ENCODE data around the gene SLC16A13.

The SLC16A13 gene

DNA sequence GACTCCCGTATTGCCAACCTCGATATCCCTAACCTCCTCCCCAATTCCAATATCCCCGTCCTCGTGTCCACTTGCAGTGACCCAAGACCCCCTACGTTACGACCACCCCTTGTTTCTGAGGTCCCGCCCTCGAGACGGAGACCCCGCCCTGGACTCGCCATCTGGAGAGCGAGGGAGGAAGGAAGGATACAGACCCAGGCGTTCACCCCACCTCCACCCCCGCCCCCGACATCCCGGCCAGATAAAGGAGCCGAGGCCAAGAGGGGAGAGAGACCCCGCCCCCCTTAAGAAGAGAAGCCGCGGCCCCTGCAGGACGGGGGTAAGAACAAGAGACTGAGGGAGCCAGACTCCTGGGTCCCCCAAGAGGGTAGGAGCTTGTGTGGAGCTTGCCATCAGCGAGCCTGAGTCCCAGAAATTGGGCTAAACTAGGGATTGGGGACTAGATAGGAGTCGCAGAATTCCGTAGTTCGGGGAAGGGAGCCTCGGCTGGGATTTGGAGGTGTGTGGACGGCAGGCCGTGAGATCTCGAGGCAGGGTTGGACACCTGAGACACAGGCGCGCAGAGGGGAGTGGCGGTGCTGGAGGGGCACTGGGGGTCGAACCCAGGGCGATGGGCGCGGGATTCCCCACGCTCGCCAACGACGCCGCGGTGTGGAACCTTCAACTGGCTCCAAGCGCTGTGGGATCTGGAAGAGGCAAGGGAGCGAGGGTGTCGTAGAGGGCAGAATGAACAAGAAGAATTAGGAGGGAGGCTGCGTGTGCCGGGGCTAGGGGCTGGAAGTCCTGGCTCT is 12.8 kb upstream of the SLC16A13 start, which contains the start of gene BCL6B:
TSS of gene BCL6B (plus strand) at position 270 of the 791 bp plus-strand sequence. CDS start 622 bp downstream, outside the sequence.
- no peaks in the 10 kb centered on the region for H4K20me1 ChIP-seq (ENCODE audit: insufficient read depth)
- H3K4me1 ChIP-seq (ENCODE audit: low read depth, poor library complexity, severe bottlenecking), result peaks cover 24% of the 10 kb centered on the region
- H2AFZ ChIP-seq (ENCODE audit: low read depth), result no peak within 1 kb of the TSS
- no peaks in the 10 kb centered on the region for H3K79me2 ChIP-seq (ENCODE audit: insufficient read depth, low read depth)
- H3K4me2 ChIP-seq, result no peak within 1 kb of the TSS
- H3K4me3 ChIP-seq (IDR thresholded peaks at IDR 0.05; ENCODE audit: insufficient read depth, low read depth, low read length), result no peak within 1 kb of the TSS
- H3K27me3 ChIP-seq (ENCODE audit: insufficient read depth, low read depth), result no peaks in the 10 kb centered on the region
- TF ChIP-seq, protein P1, sequence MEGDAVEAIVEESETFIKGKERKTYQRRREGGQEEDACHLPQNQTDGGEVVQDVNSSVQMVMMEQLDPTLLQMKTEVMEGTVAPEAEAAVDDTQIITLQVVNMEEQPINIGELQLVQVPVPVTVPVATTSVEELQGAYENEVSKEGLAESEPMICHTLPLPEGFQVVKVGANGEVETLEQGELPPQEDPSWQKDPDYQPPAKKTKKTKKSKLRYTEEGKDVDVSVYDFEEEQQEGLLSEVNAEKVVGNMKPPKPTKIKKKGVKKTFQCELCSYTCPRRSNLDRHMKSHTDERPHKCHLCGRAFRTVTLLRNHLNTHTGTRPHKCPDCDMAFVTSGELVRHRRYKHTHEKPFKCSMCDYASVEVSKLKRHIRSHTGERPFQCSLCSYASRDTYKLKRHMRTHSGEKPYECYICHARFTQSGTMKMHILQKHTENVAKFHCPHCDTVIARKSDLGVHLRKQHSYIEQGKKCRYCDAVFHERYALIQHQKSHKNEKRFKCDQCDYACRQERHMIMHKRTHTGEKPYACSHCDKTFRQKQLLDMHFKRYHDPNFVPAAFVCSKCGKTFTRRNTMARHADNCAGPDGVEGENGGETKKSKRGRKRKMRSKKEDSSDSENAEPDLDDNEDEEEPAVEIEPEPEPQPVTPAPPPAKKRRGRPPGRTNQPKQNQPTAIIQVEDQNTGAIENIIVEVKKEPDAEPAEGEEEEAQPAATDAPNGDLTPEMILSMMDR (conservative IDR thresholded peaks at IDR 0.05; ENCODE audit: low read depth, low read length), result no peak
- no peak within 1 kb of the TSS for H3K9ac ChIP-seq
- H3K27ac ChIP-seq, result peak within 1 kb of the TSS; percentile 43; the same call in 1 of the 2 replicates
- H3K36me3 ChIP-seq (ENCODE audit: insufficient read depth), result no peaks in the 10 kb centered on the region

- no peak overlapping the region for H2AFZ ChIP-seq (ENCODE audit: low read depth)
- no peaks in the 10 kb centered on the region for H4K20me1 ChIP-seq (ENCODE audit: insufficient read depth)
- no peaks in the 10 kb centered on the region for H3K27me3 ChIP-seq (ENCODE audit: insufficient read depth, low read depth)
- H3K4me3 ChIP-seq (IDR thresholded peaks at IDR 0.05; ENCODE audit: insufficient read depth, low read depth, low read length), result no peak overlapping the region
- H3K4me2 ChIP-seq, result no peak overlapping the region
- no peak overlapping the region for H3K27ac ChIP-seq
- H3K4me1 ChIP-seq (ENCODE audit: low read depth, poor library complexity, severe bottlenecking), result peaks cover 16% of the 10 kb centered on the region
- H3K36me3 ChIP-seq (ENCODE audit: insufficient read depth), result no peaks in the 10 kb centered on the region
- TF ChIP-seq, protein P1 (conservative IDR thresholded peaks at IDR 0.05; ENCODE audit: low read depth, low read length), result no peak
- no peaks in the 10 kb centered on the region for H3K79me2 ChIP-seq (ENCODE audit: insufficient read depth, low read depth)
- no peak overlapping the region for H3K9ac ChIP-seq
These were observed 12.0 kb upstream of the SLC16A13 start for GRCh38 chr17:7023576-7024401.

DNA sequence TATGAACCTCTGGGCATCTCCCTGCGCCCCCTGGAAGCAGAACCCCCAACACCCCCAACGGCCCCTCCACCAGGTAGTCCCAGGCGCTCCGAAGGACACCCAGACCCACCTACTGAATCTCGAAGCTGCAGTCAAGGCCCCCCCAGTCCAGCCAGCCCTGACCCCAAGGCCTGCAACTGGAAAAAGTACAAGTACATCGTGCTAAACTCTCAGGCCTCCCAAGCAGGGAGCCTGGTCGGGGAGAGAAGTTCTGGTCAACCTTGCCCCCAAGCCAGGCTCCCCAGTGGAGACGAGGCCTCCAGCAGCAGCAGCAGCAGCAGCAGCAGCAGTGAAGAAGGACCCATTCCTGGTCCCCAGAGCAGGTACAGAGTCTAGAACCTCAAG is 11.4 kb upstream of the SLC16A13 start:
- peaks cover 14% of the 10 kb centered on the region for H3K4me1 ChIP-seq (ENCODE audit: low read depth, poor library complexity, severe bottlenecking)
- no peaks in the 10 kb centered on the region for H4K20me1 ChIP-seq (ENCODE audit: insufficient read depth)
- H3K79me2 ChIP-seq (ENCODE audit: insufficient read depth, low read depth), result no peaks in the 10 kb centered on the region
- H3K36me3 ChIP-seq (ENCODE audit: insufficient read depth), result no peaks in the 10 kb centered on the region
- no peaks in the 10 kb centered on the region for H3K27me3 ChIP-seq (ENCODE audit: insufficient read depth, low read depth)
- no peak overlapping the region for H3K27ac ChIP-seq
- no peak overlapping the region for H3K4me3 ChIP-seq (IDR thresholded peaks at IDR 0.05; ENCODE audit: insufficient read depth, low read depth, low read length)
- no peak overlapping the region for H3K9ac ChIP-seq
- TF ChIP-seq, protein P1 (conservative IDR thresholded peaks at IDR 0.05; ENCODE audit: low read depth, low read length), result no peak
- H2AFZ ChIP-seq (ENCODE audit: low read depth), result no peak overlapping the region
- no peak overlapping the region for H3K4me2 ChIP-seq

GRCh38 chr17:7025245-7025644 is 10.6 kb upstream of the SLC16A13 start:
- Histone ChIP-seq H3K27ac (no peak overlapping the region), H3K4me3 (IDR thresholded peaks at IDR 0.05; ENCODE audit: insufficient read depth, low read depth, low read length) (no peak overlapping the region), H3K9ac (no peak overlapping the region), H4K20me1 (ENCODE audit: insufficient read depth) (no peaks in the 10 kb centered on the region), H3K27me3 (ENCODE audit: insufficient read depth, low read depth) (no peaks in the 10 kb centered on the region), H3K36me3 (ENCODE audit: insufficient read depth) (no peaks in the 10 kb centered on the region), H3K4me2 (no peak overlapping the region), H3K79me2 (ENCODE audit: insufficient read depth, low read depth) (no peaks in the 10 kb centered on the region), H3K4me1 (ENCODE audit: low read depth, poor library complexity, severe bottlenecking) (peaks cover 14% of the 10 kb centered on the region), H2AFZ (ENCODE audit: low read depth) (no peak overlapping the region)
- TF ChIP-seq, protein P1 (conservative IDR thresholded peaks at IDR 0.05; ENCODE audit: low read depth, low read length), result no peak

Measured in KMS-11 (cell line).